ENCODE data around the gene CACNA2D4.

Gene CACNA2D4

DNA sequence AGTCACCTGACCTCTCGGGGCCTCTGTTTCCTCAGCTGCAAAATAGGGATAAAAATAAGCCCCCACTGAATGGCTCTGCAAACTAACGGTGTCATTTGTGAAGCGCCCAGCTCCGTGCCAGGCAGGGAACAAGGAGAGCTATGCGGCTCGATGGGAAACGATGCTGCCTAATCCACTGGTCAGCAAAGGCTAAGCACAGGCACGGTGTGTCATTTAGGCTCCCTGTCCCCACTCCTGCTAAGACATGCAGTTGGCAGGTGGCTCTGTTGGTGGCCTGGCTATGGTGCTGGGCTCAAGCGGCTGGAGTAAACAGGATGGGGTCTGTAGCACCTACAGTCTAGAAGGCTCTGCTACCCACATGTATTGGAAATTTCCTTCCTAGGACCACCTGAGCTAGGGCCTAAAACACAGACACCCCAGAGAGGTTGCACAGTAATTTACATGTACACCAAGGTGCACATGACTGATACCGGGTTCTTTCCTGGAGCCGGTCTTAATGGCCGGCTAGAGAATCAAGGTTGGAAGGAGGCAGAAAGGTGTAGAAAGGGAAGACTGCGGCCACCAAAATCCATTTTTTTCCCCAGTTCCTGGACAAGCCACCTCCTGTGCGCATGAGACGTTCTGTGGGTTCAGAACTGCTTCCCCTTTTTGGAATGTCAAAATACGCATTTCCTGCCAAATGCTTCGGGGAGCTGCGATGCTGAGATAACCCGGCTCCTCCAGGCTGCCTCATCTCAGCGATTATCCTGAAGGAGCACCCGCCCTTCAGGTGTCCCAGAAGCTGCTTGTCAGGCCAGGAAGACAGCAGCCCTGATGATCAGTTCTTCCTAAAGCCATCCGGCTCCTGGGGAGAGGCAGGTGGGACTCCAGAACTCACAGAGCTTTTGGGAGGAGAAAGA lies 1.0 kb downstream of the CACNA2D4 start:
- DNase-seq, result no peak

DNA sequence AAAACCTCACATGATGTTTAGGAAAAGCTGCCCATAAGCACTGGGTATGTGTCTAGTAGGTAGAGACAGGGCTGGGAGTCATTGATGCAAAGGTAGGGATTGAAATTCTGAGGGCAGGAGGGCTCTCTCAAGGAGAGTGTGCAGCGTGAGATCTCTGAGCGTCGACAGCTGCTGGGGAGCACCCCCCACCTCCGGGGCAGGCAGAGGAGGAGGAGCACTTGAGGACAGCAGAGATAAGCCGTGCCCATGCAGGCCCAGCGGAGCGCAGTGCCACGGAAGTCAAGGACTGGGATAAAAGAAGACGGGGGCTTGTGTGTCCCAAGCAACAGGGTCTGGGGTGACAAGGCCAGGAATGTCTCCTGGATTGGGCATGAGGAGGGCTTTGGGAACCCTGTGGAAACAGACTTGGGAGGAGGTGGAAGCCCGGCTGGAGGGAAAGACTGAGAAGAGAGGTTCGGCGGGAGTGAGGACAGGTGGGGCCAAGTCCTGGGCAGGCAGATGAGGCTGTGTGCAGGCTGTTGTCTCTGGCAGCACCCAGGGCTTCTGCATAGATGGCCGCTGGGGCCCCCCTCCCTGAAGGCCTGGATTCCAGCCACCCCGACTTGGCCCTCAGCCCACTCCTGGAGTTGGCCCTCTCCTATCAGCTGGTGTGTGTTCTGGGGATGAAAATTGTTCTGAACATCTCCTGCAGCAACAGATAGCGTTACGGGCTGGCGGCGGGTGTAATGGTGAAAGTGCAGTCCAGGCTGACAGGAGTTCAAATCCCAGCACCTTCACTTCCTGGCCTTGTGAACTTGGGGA lies 1.9 kb downstream of the CACNA2D4 start:
- DNase-seq, result peak; percentile 14

DNA sequence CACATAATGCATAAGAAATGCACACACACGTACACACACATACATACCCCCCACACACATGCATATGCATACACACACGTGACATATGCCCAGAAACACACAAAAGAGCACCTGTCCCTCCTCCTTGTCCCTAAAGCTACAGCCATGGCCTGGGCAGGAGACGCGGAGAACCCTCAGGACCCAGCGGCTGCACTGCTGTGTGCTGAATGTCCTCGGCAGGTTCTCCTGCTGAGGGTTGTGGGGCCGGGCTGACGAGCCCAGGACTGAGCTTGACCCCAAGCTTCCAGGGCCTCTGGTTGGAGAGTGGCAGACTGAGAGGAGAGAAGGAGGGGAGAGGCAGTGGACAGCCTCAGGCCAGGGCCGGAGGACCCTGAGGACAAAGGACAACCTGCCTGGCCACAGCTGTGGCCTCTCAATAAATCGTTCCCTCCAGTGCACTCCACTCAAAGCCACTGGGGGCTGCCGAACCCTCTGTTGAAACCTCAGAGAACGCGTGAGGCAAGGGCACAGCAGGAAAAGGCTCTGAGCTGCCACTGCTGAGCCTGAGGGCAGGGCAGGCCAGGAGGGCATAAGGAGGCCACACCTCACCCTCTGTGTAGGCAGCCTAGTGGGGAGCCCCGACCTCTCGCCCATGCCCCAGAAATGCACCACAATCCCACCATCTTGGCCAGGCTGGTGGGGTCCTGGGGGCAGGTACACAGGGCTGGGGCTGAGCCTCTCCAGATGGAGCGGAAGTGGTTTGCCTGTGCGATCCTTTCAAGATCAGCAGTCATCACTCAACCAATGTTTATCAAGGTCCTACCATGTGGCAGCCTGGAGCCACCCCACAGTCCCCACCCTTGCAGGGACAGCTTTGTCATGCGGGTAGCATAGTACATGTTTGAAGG lies 3.1 kb downstream of the CACNA2D4 start:
- no peak for DNase-seq

DNA sequence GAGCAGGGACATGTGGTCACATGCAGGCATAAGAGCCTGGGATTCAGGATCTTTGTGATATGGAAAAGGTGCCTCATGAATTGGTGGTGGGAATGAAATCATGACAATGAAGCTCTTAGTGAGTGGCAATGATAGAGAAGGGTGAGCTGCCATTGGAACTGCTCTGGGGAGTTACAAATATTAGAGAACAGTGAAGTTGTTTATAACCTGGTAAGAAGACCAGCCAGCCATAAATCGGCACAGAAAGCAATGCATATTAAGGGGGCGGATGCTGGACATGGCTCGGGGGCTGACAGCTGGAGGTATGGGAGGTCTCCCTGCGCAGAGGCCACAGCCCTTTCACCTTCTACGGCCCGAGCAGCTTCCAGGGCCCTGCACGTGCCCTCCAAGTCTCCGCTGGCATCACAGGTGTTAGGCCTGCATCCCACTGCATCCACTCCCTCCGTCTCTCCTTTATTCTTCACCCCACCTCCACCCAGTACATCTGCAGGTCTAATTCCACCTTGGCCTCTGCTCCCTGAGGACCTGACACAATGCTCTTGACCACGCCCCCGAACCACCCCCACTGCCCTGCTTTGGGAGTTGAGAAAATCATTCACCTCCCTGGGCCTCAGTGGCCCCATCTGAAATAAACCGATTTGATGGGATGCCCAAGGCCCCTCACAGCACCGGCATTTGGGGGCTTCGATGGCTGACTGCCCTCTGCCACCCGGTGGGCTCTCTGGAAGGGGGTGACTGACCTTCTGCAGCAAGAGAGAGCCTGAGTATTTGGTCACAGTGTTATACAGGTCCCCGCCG lies 4.1 kb downstream of the CACNA2D4 start:
- no peak for DNase-seq

GRCh38 chr12:1913377-1914113 lies 4.9 kb downstream of the CACNA2D4 start:
- no peak for DNase-seq

DNA sequence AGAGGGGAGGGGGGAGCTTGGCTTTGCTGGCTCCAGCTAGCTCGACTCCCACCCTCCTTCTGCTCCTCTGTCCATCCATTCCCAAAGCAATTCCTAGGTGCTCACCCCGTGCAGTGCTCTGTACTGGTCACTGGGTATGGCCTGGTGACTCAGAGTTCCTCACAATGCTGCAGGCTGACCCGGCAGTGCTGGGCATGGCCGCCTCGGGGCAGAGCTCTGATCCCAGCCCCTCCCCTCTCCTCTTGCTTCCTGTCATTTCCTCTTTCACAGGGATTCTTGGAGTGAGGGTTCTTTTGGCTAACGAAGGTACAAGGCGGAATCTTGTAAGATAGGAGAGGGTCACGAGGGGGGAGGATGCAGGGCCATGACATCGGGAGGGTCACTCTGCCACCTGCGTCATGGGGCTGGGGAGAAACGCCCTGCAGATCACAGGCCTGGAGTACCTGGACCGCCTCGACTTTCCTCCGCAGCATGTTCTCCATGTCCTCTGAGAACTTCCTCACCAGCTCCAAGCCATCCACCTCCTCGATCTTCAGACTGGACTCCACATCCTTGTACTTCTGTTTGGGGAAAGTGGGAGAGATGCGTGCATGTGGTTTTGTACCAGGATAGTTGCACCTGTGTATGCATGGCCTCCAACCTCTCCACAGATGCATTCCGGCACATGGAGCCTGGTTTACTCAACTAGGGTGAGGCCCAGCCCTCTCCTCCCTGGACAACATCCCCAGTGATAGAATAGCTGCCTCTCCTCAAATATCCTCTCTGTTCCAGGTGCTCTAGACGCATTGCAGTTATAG lies 5.7 kb downstream of the CACNA2D4 start:
- no peak for DNase-seq

- peak; percentile 53 for DNase-seq
These were observed 6.6 kb downstream of the CACNA2D4 start for GRCh38 chr12:1911598-1912575.

- DNase-seq, result no peak
These were observed 8.0 kb downstream of the CACNA2D4 start for GRCh38 chr12:1910468-1910867.

GRCh38 chr12:1908758-1909157 lies 9.7 kb downstream of the CACNA2D4 start:
- DNase-seq, result no peak

- DNase-seq, result peak; percentile 17
These were observed 10.5 kb downstream of the CACNA2D4 start for GRCh38 chr12:1907652-1908611.

DNA sequence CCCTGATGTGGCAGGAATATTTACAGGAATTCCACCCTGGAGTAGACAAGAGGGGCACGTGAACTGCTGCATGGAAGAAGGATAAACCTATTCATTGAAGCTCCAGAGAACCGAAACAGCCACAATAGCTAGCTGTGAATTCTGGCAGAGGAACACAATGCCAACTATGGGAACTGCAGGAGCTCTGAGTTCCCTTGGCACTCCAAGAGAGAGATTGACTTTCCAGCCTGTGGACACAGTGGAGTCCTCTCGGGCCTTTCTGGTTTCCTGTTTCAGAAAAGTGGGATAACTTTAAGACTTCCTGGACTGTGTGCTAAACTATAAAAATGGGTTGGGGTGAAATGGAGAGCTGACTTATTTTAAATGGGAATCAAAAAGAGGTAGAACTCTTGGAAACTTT lies 11.9 kb downstream of the CACNA2D4 start:
- no peak for DNase-seq

DNA sequence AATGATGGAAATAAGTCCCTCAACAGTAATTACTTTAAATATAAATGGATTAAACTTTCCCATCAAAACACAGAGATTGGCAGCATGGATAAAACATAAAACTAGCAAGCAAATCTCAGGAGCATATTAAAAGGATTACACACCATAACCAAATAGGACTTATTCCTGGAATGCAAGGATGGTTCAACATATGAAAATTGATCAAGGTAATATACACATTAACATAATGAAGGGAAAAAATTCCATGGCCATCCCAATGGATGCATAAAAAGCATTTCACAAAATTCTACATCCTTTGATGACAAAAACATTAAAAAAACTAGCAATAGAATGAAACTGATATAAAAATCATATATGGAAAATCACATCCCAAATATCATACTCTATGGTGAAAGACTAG lies 13.6 kb downstream of the CACNA2D4 start:
- DNase-seq, result no peak

GRCh38 chr12:1896964-1897363 lies 21.5 kb downstream of the CACNA2D4 start:
- DNase-seq, result no peak

- no peak for DNase-seq
These were observed 27.6 kb downstream of the CACNA2D4 start for GRCh38 chr12:1890810-1891209.

DNA sequence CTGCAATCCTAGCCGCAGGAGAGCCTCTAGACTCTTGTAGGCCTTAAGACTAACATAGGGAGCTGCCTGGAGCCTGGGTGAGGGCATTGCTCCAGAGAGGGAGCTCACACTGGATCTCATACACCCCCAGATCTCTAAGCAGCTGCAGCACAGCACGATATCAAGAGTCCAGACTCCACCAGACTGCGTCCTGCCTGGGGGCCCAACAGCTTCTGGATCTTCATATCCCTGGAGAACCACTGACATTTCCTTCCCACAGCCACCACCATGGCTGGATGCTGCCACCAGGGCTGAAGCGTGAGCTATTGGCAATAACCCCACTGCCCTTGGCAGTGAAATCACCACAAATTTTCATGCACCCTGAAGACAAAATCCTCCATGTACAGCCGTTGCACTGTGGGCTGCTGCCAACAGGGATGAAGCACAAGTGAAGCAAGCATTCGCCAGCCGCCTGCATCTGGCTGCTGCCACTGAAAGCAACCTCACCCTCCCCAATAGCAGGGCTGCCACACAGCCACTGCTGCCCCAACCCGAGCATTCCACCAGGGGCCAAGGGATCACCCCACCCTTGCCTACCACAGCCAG lies 28.2 kb downstream of the CACNA2D4 start:
- no peak for DNase-seq

DNA sequence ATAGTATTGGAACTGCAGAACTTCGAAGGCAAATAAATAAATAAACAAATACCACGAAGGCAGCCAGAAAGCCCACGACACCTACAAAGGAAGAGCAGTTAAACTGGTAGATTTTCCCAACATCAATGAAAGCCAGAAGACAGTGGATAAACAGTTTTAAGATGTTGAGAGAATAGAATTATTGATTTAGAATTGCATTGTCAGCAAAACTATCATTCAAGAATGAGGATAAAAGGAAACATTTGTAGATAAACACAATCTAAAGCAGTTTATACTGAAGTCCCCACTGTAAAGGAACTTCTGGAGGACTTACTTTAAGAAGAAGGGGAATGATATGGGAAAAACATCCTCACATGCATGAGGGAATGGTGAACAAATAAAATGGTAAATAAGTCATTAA lies 29.5 kb downstream of the CACNA2D4 start:
- no peak for DNase-seq

GRCh38 chr12:1886396-1887008 lies 31.9 kb downstream of the CACNA2D4 start:
- DNase-seq, result no peak
